GM19025 (cell line): ENCODE measurements around the gene ERICH3.
"Not testable (repeated sequence)": the region's sequence is repeated elsewhere in the genome, so short reads cannot be mapped to it uniquely, and the experiment has no call there.

Source experiments
- ATAC-seq: cut with Tn5 transposase; IDR thresholded peaks from one replicate; pipeline ENCODE4 v1.9.1; 2021; ENCODE audit warnings: mild to moderate bottlenecking, low read depth, moderate library complexity; ENCODE audit not compliant: unreplicated experiment

ERICH3 gene

DNA sequence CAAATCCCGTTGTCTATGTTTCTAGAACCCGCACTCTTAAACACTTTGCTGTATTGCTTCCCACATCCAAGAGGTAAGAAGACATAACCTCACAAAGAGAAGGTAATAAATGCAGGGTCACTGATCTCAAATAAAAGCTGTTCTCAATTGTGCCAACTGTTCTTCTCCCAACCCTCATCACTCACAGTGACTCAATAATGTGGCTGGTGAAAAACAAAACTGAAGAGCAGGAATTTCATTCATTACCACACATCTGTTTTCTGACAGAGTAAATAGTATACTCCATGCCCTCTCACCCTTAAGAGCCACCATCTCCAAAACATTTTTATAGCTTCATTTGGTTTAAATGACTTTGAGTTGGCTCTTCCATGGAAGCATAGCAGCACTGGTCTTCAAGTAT, 6.2 kb upstream of the ERICH3 start:
- ATAC-seq, result no peak

DNA sequence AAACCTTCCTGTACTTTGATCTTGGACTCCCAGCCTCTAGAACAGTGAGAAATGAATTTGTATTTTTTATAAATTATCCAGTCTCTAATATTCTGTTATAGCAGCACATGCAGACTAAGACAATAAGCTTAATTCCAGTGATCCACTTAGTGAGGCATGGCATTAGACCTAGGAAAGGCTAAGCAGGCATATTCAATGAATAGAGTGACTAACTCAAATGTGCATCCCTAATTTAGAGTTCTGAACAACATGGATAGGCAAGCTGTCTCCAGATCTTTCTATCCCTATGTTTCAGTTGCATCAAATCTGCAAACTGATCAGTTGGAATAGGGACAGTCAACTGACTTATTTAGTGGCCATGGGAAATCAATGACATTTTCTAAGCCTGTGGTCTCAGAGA, 4.3 kb upstream of the ERICH3 start:
- no peak for ATAC-seq

DNA sequence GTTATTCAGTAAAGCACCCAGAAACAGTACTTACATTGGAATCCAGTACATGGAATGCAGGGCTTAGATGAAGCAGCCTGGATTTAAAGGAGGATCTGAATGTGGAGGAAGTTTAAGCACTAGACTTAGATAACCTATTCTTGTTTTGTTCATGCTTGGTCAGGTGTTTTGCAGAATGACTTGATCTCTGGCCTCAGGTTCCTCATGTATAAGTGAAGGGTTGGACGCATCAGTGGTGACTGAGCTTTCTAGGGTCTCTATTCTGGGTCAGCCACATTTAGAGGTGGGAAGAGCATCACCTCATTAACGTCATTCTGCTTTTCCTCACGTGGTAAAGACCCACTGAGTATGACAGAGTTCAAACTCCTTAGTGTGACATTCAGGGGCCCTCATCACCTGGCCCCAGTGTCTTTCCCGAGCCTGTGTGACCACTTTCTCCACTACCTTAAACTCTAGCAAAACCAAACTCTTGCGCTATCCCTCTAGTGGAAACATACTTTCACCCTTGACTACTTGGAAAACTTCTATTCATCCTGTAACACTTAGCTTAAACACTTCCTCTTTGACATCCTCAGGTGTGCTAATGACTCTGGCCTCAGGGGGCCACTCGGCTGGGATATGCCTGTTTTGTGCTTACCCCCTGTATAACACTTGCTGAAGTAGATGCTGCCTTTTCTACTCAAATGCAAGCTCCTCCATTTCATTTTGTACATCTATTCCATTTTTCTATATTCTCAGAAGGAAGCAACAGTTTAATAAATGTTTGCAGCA, 871 bp upstream of the ERICH3 start:
- ATAC-seq, result no peak

DNA sequence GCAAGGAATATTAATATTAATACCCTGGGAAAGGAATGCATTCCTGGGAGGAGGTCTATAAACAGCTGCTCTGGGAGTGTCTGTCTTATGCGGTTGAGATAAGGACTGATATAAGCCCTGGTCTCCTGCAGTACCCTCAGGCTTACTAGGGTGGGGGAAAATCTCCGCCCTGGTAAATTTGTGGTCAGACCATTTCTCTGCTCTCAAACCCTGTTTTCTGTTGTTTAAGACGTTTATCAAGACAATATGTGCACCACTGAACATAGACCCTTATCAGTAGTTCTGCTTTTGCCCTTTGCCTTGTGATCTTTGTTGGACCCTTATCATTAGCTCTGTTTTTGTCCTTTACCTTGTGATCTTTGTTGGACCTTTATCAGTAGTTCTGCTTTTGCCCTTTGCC, 2.7 kb downstream of the ERICH3 start:
- ATAC-seq, result not testable (repeated sequence)

DNA sequence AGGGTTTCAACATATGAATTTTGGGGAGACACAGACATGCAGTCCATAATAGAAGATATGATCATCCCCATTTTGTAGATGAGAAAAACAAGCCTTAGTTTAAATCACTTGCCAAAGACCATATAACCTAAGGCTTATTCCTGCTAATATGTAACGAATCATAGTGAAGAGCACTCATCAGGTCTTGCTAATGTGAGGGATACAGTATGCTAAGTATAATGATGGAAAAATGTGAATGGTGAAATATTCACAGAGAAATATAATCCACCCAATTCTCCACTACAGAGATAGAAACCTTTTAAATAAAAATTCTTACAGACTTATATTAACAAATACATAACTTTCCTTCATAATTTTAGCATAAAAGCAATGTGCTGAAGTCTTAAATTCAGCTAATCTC, 18.9 kb downstream of the ERICH3 start:
- ATAC-seq, result no peak

DNA sequence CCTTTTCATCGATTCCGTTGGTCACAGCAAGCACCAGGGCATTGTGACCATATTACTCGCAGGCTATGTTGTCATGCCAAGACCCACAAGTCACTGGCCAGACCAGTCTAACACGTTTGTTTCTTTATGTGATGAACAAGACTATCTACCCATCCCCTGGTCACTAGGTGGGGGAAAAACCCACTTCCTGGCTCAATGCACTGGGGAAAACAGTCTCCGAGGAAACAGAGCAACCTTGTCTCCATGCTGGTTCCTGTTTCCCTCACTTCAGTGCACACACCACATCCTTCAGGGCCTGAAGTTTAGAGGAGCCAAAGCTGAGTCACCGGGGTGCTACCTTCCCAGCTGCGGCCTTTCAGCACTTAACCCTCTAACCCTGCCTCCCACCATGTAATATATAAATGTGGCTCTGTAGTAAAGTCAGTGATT, 20.9 kb downstream of the ERICH3 start:
- ATAC-seq, result peak; percentile 97

DNA sequence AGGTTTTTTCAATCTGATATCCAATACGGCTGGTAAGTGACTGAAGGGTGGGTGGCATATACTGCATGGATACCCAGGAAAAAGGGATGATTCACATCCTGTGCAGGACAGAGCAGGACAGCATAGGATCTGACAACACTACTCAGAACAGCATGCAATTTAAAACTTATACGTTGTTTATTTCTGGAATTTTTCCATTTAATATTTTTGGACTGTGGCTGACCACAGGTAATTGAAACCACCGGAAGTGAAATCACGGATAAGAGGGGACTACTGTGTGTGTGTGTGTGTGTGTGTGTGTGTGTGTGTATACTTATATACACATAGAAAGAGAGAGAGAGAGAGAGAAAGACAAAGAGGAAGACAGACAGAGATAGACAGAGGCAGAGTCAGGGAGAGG, 23.0 kb downstream of the ERICH3 start:
- ATAC-seq, result no peak

DNA sequence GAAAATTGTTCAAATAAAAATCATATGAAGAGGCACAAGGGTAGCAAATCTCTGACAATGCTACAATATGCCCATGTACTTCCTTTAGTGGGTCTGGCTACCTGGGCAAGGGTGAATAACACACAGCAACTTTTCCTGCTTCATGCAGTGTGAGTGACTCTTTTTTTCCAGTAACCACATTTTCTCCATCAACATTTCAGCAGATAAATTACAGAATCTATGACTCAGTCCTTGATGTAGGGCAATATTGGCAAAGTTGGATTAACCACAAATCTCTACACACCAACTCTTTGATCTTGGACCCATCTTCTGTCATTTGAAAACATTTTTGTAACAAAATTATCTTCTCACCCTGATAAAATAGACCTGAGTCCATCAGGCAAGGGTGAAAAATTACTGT, 31.7 kb downstream of the ERICH3 start:
- no peak for ATAC-seq

DNA sequence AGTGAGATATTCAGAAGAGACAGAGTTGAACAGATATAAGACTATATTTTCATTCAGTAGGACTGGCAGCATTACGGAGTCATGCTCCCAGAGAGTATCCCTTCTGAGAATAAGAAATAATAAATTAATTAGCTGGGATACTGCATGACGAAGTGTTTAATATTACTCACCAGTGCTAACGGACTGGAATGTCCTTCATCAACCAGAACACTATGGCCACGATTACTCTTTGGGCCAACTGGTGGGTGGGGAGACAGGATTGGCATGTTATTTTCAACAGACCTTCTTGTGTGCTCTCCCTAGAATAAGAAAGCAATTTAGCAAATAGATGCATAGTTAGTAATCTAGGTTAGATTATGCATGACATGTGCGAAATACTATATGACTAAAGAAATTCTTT, 32.4 kb downstream of the ERICH3 start:
- no peak for ATAC-seq

DNA sequence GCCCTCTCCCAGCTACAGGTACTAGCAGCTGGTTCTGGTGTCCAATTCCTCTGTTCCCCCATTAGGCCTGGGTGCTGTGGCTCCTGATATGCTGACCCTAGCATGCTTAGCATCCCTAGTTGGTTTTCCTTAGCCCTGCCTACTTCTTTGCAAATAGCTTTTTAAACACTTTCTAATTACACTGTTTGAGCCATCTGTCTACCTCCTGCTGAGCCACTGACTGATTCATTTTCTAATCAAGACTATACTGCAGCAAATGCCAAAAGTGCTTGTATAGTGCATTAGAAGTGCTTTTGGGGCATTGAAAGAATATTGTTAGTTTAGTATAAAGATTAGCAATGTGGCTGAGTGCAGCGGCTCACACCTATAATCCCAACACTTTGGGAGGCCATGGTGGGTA, 36.3 kb downstream of the ERICH3 start:
- no peak for ATAC-seq

DNA sequence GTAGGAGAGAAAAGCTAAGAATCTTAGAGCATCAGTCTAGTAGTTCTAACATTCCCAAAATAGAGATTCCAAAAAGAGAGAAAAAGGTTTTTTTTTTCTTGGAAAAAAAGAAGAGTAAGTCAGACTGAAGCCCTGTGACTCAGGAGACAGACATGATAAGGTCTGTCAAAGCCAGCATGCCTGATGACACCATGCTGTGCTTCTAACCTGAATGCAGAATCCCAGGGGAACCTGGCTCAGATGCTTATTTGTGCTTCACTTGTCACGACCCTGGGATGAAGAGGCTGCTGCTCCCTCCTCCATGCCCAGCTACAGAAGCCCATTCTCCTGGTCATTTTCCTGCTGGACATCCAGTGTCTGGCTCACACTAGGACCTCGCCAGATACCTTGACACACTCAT, 44.3 kb downstream of the ERICH3 start:
- ATAC-seq, result no peak

DNA sequence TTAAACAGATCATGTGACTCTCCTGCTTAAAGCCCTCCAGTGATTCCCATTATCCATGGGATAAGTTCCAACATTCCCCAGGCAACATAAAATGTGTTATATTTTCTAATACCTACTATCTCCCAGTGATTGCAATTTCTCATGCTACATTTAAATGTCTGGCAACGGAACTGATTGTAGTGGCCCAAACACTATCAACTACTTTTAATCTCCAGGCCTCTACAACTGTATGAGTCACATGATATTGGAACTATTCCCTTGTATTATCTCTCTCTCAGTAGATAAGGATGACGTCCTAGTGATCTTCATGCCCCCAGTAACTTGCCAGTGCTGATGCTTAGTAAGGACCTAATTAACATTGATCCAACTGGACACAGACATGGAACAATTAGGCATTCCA, 49.9 kb downstream of the ERICH3 start:
- no peak for ATAC-seq

DNA sequence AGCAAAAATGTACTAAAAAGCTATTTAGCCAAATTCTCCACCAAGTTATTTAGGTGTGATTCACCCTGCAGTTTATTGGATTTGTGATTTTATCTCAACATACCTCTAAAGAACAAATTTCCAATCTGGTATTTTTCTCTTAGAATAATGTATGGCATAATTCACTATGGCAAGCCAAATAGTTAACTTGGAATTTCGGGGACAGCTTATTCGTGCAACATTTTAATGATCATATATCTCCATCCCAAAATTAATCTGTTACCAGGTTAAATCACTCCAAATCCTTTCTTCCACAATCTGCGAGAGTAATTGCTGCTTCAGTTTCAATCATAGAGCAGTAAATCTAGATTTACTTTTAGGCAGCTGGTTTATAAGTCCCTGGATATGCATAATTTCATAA, 53.4 kb downstream of the ERICH3 start:
- ATAC-seq, result no peak

DNA sequence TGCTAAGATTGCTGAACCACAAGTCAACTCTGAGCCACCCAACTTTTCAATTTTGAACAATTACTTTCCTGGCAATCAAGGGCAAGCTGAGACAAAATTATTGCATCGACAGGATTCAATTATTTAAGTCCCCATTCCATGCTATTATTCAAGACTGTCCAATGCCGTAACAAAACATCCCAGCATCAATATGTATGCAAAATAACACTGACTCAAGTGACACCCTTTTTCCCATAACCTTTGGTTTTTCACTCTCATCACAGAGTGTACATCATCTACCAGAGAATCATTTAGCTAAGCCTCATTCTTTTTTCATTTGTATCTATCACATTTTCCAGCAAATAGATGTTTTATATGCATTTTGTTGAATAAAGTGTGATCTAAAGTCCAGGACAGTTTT, 54.6 kb downstream of the ERICH3 start:
- ATAC-seq, result no peak

DNA sequence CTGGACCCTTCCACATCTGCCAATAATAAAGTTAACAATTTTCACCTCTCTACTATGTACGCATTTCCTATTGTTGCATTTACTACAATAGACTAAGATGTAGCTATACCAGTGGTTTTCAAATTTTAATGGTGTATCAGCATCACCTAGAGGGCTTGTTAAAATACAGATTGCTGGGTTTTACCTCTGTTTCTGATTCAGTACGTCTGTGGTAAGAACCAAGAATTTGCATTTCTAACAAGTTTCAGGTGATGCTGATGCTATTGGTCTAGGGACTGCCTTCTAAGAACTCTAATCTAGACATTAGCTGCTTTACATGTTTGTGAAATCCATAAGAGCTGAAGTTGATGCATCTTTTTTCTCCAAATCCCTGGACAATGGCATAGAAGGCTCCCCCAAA, 59.7 kb downstream of the ERICH3 start:
- no peak for ATAC-seq

DNA sequence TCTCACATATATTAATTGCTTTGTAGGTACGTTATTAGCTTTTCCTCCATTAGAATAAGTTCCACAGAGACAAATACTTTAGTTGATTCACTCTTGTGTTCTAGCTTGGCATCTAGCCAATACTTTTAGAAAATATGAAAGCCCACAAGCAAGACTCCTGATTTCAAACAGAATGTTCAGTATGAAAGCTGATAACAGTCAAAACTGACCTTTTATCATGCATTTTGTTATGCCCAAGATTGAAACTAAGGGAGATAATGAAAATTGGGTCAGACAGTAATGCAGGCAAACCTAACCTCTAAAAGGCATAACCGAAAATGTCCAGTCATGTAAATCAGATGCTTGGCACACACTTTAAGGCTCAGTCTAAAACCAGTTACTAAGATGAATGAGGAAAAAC, 61.7 kb downstream of the ERICH3 start:
- no peak for ATAC-seq

DNA sequence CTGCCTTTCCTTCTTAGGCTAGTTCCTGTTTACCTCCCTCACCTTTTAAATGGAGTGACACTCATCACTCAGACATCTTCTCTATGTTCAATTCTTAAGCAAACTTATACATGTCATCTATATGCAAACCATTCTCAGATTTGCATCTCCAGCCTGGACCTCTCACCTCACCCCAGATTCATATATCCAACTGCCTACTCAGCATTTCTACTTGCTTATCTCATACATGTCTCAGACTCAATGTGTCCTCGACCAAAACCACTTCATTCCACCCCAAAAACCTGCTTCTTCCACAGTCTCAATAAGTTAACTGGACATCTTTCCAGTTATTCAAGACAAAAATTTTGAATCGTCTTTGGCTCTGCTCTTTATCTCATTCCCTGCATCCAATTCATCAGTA, 62.6 kb downstream of the ERICH3 start:
- no peak for ATAC-seq

DNA sequence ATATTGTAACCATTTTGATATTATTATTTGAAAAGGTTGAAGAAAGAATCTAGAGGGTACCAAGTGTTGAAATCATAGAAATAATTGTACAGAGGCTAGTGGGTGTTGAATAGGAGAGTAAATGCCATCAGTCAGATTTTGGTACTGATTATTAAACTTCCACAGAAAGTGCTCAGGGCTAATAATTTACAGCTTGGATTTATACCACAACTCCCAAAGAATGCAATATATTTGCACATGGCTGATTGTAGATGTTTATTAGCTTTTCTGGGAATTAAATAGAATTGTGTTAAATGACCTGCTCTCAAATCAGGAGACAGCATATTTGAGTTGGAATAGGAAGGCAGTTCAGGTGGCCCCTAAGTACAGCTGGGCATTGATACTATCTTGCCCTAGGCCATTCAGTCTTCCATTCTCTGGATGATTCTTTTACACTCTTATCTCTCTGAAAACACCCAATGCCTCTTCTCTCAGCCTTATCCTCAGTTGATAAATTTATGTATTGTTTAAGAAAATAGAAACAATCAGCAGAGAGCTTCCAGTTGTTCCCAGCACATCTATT, 63.7 kb downstream of the ERICH3 start:
- ATAC-seq, result no peak

DNA sequence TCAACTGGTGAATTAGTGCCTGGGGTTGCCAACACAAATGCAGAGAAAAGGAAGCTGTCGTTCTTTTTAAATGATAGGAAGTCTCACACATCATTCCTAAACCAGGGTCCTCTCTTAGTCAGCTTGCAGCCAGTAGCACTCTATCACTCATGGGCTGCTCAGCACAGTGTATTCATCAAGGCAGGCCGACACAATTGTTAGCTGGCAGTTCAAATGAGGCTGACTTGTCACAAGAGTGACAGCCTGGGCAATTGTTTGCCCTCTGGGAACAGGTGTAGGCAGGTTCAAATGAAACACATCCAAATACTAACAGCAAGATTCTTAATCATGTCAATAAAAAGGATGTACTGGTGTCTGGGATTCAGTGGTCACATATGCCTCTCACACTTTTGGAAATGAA, 76.9 kb downstream of the ERICH3 start:
- ATAC-seq, result no peak

DNA sequence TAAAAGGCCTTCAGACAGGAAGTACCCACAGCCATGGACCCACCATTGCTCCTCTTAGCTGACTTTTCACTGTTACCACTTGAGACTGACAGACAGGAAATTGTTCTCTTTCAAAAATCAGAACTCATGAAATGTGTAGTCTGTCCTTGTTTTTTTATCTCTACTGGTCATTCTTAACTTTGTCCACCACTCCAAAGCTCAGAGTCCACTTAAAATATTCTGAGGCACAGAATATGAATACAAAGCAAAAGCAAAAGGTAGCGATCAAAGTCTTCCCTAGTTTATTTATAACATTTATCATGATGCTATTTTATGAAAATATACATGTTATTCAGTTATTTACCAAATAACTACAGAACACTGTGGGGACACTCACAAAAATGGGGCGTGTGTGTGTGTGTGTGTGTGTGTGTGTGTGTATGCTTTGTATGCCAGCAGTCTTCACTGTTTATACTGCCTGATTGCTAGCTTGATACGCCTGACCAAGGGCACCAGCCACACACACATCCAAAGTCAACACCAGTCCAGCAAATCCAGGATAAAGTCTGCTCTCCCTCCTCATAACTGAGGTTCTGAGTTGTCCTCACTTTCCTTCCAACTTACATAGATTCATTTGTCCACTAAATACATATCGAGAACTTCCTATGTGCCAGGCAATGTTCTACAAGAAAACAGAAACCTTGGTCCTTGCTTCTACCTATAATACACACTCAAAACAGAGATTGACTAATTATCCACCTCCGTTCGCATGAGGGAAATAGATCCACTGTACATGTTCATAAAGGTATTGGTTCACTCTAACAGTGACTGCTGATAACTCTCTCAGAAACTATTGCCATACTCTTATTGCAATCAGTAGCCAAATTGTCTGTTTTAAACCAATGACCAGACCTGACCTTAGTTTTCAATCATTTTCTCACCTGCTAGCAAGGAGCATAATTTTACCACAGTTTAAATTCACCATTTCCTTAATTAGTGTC, 79.4 kb downstream of the ERICH3 start:
- ATAC-seq, result no peak

DNA sequence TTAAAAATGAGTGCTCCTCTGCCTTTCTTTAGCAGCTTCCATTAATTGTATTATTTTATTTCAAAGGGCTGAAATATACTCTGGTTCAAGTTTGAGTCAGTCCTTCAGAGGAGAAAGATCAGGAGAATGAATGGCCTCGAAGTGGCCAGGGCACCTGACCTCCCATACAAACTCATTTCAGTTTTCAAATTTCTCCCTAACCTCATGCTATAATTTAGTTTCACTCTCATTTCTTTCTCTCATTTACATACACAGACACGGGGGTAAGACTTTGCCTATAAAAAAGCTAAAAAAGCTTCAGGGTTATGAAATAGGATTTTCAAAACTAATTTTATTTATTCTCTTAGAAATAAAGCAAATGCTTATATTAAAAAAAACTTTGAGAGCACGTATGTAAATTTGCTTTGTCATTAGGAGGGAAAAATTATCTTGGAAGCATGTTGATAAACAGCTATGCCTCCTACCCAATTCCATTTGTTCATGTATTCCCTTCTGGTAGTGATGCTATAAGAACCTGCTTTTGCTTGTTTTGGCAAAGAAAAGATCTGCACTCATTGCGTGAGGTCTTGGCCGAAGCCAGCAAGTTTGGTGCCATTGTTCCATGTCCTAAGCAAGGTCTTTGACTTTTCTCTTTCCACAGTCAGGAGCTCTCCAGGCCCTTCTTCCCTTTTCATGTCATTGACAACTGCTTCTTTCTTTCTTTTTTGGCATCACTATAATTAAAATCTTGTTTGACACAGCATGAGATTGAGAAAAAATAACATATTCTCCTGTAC, 80.8 kb downstream of the ERICH3 start:
- no peak for ATAC-seq
